ENCODE results near the gene CA4. TPM values are rescaled to one million over a fixed set of nuclear protein-coding genes. Genes with fewer than 3 reads are reported as not detected.
"Not testable (repeated sequence)": the region's sequence is repeated elsewhere in the genome, so short reads cannot be mapped to it uniquely, and the experiment has no call there.

CA4 gene
- polyA plus RNA-seq, 1 donor from 2014 or later: not detected

DNA sequence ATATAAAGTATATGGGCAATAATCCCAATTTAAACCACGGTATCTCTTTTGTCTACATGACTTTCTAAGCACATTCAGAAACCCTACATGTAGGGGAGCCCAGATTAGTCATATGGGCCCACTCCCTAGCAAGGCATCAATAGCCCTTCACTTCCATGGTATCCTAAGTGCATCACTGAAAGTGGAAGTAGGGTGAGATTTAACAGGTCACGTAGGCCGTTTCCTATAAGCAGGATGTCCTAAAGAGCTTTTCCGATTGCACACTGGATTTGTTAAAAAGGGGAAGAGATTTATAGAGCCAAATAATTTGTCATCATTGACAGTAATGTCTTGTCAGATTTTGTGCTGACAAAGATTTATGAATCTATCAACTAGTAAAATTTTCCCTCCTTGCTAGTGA, 39.0 kb downstream of the CA4 start:
- Histone ChIP-seq H3K9me2 (ENCODE audit: insufficient read depth, low read length) (no peaks in the 10 kb centered on the region), H3K9me3 (ENCODE audit: low read length) (no peaks in the 10 kb centered on the region), H4K20me1 (ENCODE audit: insufficient read depth) (no peaks in the 10 kb centered on the region), H3K27me3 (ENCODE audit: insufficient read depth, low read depth, low read length) (no peaks in the 10 kb centered on the region), H3K79me2 (replicated peaks; ENCODE audit: insufficient read depth, low read length) (no peaks in the 10 kb centered on the region), H3K4me2 (ENCODE audit: low read length) (no peak overlapping the region), H3K9ac (ENCODE audit: low read length) (no peak overlapping the region), H3F3A (ENCODE audit: insufficient read depth, low read length, poor library complexity, severe bottlenecking) (no peaks in the 10 kb centered on the region), H3K4me3 (ENCODE audit: low read length) (no peak overlapping the region), H3K27ac (ENCODE audit: low read length) (no peak overlapping the region), H2AFZ (ENCODE audit: low read depth, low read length) (no peak overlapping the region), H3K36me3 (ENCODE audit: insufficient read depth, low read length) (no peaks in the 10 kb centered on the region)
- no peak for TF ChIP-seq POLR2AphosphoS5 (IDR thresholded peaks at IDR 0.05)

DNA sequence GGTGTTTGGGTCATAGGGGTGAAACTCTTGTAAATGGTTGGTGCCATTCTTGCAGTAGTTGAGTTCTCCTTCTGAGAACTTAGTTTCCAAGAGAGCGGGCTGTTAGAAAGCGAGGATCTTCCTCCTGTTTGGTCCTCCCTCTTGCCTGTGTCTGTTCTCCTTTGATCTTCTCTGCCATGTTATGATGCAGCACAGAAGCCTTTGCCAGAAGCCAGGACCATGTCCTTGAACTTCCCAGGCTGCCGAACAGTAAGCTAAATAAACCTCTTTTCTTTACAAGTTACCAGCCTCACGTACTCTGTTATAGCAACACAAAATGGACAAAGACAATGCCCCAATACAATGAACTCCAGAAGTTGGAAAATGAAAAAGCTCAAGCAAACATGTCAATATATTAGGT, 40.3 kb downstream of the CA4 start:
- not testable (repeated sequence) for H2AFZ ChIP-seq (ENCODE audit: low read depth, low read length); H3K36me3 ChIP-seq (ENCODE audit: insufficient read depth, low read length)

DNA sequence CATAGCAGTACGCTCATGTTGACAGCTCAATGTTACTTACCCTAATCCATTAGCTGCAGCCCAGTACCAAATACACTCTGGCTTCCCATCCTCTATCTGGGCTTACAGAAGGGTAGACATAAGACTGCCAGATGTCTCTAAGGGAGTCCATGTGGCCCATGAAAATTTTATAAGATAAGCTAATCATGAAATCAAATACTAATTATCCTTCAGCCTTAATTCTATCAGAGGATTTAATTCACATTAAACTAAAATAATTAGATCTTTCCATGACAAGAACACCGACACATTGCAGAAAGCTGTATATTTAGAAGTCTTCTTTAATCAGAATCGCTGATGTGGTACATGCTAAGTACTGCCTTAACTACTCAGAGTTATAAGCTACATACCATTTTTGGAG, 43.3 kb downstream of the CA4 start:
- not testable (repeated sequence) for H3K4me2 ChIP-seq (ENCODE audit: low read length); H3K4me3 ChIP-seq (ENCODE audit: low read length); H4K20me1 ChIP-seq (ENCODE audit: insufficient read depth); H3K27me3 ChIP-seq (ENCODE audit: insufficient read depth, low read depth, low read length); H3F3A ChIP-seq (ENCODE audit: insufficient read depth, low read length, poor library complexity, severe bottlenecking); H3K27ac ChIP-seq (ENCODE audit: low read length); H3K9me3 ChIP-seq (ENCODE audit: low read length); H3K36me3 ChIP-seq (ENCODE audit: insufficient read depth, low read length); H2AFZ ChIP-seq (ENCODE audit: low read depth, low read length); H3K79me2 ChIP-seq (replicated peaks; ENCODE audit: insufficient read depth, low read length); H3K9ac ChIP-seq (ENCODE audit: low read length); H3K9me2 ChIP-seq (ENCODE audit: insufficient read depth, low read length)

More for the DNA sequence above, 40.3 kb downstream of the CA4 start:
- not testable (repeated sequence) for H3K27me3 ChIP-seq (ENCODE audit: insufficient read depth, low read depth, low read length); H3K9ac ChIP-seq (ENCODE audit: low read length); H3K9me3 ChIP-seq (ENCODE audit: low read length); H4K20me1 ChIP-seq (ENCODE audit: insufficient read depth); H3F3A ChIP-seq (ENCODE audit: insufficient read depth, low read length, poor library complexity, severe bottlenecking); H3K27ac ChIP-seq (ENCODE audit: low read length); H3K4me2 ChIP-seq (ENCODE audit: low read length); H3K4me3 ChIP-seq (ENCODE audit: low read length); H3K79me2 ChIP-seq (replicated peaks; ENCODE audit: insufficient read depth, low read length); H3K9me2 ChIP-seq (ENCODE audit: insufficient read depth, low read length)

DNA sequence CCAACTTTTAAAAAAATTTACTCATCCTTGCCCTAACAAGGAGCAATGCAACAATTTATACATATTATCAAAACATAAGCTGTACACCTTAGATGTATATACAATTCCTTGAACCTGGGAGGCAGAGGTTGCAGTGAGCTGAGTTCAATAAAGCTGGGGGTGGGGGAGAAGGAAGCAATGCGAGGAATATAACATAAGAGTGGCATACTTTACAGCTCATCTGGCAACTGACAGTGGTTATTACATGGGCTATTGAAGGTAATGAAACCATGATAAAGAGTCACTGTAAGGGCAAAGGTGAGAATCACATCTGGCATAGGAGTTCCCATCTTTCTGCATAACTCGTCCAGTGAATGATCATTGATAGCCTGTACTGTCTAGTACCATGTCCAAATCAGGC, 43.7 kb downstream of the CA4 start:
- Histone ChIP-seq H4K20me1 (ENCODE audit: insufficient read depth) (no peaks in the 10 kb centered on the region), H3K36me3 (ENCODE audit: insufficient read depth, low read length) (no peaks in the 10 kb centered on the region), H3K9me2 (ENCODE audit: insufficient read depth, low read length) (no peaks in the 10 kb centered on the region), H3K9me3 (ENCODE audit: low read length) (no peaks in the 10 kb centered on the region), H3K9ac (ENCODE audit: low read length) (no peak overlapping the region), H2AFZ (ENCODE audit: low read depth, low read length) (no peak overlapping the region), H3K27me3 (ENCODE audit: insufficient read depth, low read depth, low read length) (no peaks in the 10 kb centered on the region), H3K4me3 (ENCODE audit: low read length) (no peak overlapping the region), H3K27ac (ENCODE audit: low read length) (no peak overlapping the region), H3F3A (ENCODE audit: insufficient read depth, low read length, poor library complexity, severe bottlenecking) (no peaks in the 10 kb centered on the region), H3K79me2 (replicated peaks; ENCODE audit: insufficient read depth, low read length) (no peaks in the 10 kb centered on the region), H3K4me2 (ENCODE audit: low read length) (no peak overlapping the region)
- TF ChIP-seq, protein P1, sequence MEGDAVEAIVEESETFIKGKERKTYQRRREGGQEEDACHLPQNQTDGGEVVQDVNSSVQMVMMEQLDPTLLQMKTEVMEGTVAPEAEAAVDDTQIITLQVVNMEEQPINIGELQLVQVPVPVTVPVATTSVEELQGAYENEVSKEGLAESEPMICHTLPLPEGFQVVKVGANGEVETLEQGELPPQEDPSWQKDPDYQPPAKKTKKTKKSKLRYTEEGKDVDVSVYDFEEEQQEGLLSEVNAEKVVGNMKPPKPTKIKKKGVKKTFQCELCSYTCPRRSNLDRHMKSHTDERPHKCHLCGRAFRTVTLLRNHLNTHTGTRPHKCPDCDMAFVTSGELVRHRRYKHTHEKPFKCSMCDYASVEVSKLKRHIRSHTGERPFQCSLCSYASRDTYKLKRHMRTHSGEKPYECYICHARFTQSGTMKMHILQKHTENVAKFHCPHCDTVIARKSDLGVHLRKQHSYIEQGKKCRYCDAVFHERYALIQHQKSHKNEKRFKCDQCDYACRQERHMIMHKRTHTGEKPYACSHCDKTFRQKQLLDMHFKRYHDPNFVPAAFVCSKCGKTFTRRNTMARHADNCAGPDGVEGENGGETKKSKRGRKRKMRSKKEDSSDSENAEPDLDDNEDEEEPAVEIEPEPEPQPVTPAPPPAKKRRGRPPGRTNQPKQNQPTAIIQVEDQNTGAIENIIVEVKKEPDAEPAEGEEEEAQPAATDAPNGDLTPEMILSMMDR (IDR thresholded peaks at IDR 0.05; ENCODE audit: poor library complexity, severe bottlenecking): no peak
- TF ChIP-seq EP300 (conservative IDR thresholded peaks at IDR 0.05; ENCODE audit: poor library complexity, severe bottlenecking) (no peak), SMC3 (conservative IDR thresholded peaks at IDR 0.05; ENCODE audit: poor library complexity) (no peak), TAF1 (IDR thresholded peaks at IDR 0.05; ENCODE audit: low read depth) (no peak), MXI1 (conservative IDR thresholded peaks at IDR 0.05; ENCODE audit: poor library complexity, severe bottlenecking) (no peak), POLR2AphosphoS5 (IDR thresholded peaks at IDR 0.05) (no peak), EZH2 (IDR thresholded peaks at IDR 0.05; ENCODE audit: borderline replicate concordance, insufficient read depth, low read length, poor library complexity, severe bottlenecking) (no peak), RAD21 (conservative IDR thresholded peaks at IDR 0.05) (no peak)
- TF ChIP-seq, protein P2, sequence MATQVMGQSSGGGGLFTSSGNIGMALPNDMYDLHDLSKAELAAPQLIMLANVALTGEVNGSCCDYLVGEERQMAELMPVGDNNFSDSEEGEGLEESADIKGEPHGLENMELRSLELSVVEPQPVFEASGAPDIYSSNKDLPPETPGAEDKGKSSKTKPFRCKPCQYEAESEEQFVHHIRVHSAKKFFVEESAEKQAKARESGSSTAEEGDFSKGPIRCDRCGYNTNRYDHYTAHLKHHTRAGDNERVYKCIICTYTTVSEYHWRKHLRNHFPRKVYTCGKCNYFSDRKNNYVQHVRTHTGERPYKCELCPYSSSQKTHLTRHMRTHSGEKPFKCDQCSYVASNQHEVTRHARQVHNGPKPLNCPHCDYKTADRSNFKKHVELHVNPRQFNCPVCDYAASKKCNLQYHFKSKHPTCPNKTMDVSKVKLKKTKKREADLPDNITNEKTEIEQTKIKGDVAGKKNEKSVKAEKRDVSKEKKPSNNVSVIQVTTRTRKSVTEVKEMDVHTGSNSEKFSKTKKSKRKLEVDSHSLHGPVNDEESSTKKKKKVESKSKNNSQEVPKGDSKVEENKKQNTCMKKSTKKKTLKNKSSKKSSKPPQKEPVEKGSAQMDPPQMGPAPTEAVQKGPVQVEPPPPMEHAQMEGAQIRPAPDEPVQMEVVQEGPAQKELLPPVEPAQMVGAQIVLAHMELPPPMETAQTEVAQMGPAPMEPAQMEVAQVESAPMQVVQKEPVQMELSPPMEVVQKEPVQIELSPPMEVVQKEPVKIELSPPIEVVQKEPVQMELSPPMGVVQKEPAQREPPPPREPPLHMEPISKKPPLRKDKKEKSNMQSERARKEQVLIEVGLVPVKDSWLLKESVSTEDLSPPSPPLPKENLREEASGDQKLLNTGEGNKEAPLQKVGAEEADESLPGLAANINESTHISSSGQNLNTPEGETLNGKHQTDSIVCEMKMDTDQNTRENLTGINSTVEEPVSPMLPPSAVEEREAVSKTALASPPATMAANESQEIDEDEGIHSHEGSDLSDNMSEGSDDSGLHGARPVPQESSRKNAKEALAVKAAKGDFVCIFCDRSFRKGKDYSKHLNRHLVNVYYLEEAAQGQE (IDR thresholded peaks at IDR 0.05; ENCODE audit: borderline replicate concordance): no peak

DNA sequence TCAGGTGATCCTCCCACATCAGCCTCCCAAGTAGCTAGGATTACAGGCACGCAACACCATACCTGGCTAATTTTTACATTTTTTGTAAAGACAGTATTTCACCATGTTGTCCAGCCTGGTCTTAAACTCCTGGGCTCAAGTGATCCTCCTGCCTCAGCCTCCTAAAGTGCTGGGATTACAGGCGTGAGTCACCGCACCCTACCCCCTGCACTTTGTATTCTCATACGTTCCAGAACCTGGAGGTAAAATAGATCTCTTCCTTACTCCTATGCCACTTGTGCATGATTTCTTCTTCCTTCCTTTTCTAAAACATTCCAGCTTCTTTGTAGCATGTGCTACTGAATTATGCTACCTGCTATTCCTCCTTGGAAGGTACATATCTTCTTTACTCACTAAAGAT, 44.4 kb downstream of the CA4 start:
- not testable (repeated sequence) for H3K9me2 ChIP-seq (ENCODE audit: insufficient read depth, low read length)

More for the DNA sequence above, 44.4 kb downstream of the CA4 start:
- H3K27ac ChIP-seq (ENCODE audit: low read length); H4K20me1 ChIP-seq (ENCODE audit: insufficient read depth); H3K4me3 ChIP-seq (ENCODE audit: low read length); H3F3A ChIP-seq (ENCODE audit: insufficient read depth, low read length, poor library complexity, severe bottlenecking); H3K79me2 ChIP-seq (replicated peaks; ENCODE audit: insufficient read depth, low read length); H3K4me2 ChIP-seq (ENCODE audit: low read length); H3K36me3 ChIP-seq (ENCODE audit: insufficient read depth, low read length); H3K9me3 ChIP-seq (ENCODE audit: low read length); H3K27me3 ChIP-seq (ENCODE audit: insufficient read depth, low read depth, low read length); H2AFZ ChIP-seq (ENCODE audit: low read depth, low read length); H3K9ac ChIP-seq (ENCODE audit: low read length): not testable (repeated sequence)
